ENCODE results near the gene ERCC6L2.

The ERCC6L2 gene

DNA sequence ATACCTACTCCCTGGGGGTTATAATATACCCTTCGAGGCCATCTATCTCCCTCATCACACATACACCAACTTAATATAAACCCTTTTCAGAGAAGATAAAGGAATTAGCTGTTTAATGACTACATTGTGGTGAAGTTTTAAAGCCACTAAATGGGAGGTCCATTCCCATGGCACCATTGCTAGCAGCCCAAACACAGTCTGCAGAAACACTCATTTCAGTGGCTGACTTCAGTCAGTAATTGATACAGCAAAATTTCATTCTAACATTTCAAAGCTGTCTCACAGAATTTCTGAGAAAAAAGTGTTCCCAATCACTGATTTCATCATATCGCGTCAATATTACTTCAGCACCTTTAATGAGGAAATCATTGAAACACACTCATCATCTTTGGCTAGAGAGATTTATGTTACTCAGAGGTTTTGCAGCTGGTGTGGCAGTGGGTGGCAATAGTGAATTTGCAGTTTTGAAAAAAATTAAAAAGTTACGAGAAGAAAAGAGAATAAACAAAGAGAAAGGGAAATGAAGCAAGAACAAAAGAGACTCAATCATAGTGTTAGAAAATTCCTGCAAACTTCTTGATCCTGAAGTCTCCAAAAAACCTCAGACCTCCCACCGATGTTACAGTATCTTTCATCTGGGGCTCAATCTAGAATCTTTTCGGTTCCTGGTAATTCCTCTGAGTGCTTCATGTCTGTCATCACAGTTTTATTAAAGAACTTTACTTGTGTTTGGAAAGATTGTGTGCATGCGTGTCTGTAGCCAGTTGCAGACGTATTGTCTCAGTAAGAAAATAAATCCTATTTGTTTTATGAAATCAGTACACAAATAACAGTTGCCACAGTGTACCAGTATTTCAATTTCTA is 105.0 kb downstream of the ERCC6L2 start:
- no peak for DNase-seq (ENCODE audit: low read depth in 3 of 3)

DNA sequence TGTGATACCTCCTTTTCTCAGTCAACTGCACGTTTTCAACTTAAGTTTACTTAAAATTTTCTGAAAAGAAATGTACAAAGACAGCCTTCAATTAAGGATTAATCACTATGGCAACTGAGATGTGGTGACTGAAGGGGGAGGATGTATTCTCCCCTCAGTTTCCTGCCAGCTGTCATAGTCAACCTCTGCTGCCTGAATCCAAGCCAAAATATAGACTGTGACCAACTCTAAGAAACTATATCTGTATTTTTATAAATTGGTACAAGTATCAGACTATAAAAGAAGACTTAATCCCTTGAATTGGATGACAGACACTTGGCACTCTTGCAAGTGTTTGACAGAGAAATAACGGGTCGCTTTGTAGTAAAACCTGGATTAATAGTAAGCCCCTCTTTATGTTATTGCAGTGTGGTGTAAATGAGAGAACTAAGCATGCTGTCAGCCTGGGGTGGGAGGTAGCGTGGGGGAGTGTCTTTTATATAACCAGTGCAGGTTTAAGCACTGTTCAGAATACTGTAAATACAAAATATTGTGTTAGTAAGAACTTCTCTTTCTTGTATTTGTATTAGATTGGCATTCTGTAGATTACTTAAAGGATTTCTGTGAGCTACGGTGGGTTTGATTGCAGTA is 106.4 kb downstream of the ERCC6L2 start:
- no peak for DNase-seq (ENCODE audit: low read depth in 3 of 3)

DNA sequence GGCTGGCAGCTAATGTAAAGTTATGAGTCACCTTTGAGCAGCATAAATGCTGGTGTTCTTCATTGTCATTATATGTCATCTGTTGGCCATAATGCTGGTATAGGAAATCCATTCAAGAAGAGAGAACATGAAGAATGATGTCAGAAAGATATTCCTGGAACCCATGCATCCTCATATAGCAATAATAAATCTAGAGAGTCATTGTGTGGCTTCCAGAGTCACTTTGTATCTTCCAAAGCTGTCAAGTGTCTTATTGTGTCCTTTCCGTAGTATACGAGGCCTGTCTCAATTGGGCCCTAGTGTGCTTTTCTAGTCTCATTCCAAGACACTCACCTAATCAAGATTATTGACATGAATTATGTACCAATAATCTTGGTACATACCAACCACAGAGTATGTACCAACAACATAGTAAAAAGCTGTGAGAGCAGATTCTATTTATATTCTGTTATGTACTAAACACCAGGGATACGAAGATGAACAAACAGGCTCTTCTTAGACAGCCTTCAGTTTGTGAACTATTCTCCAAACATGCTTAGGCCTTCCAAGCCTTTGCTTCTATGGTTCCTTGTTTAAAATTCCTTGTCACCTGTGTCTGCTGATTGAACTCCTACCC is 110.1 kb downstream of the ERCC6L2 start:
- no peak for DNase-seq (ENCODE audit: low read depth in 3 of 3)

DNA sequence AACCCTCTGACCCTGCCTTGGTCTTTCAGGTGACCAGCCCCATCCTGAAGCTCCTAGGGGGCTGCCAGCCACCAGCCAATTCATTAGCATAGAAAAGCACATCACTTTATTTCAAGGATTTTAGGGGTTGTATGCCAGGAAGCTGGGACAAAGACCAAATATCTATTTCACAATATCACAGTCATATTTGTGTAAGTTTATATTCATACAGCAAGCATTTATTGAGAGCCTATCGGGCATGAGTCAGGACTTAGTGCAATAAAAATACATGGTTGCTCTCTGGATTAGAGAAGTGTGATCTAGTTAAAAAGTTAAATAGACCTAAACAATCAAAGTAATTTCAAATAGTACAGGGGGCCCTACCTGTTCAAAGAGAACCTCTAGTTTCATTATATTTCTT is 113.8 kb downstream of the ERCC6L2 start:
- DNase-seq (ENCODE audit: low read depth in 3 of 3), result no peak

DNA sequence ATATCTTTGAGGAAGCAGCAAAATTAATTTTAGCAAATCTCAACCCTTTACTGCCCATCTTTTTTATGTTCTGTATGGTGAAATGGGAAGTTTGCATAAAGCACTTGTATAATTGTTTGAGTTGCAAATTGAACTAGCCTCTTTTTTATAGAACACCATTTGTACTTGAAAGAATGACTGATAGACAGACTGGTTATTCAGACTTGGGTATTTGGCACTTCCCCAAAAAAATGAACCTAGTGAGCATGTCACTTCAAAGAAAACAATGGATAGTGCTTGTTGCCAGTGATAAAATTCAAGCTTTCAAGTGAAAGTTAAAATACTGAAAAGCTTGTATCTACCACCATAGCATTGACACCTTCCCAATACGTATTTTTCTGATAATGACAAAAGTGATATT is 115.8 kb downstream of the ERCC6L2 start:
- DNase-seq (ENCODE audit: low read depth in 3 of 3), result no peak

DNA sequence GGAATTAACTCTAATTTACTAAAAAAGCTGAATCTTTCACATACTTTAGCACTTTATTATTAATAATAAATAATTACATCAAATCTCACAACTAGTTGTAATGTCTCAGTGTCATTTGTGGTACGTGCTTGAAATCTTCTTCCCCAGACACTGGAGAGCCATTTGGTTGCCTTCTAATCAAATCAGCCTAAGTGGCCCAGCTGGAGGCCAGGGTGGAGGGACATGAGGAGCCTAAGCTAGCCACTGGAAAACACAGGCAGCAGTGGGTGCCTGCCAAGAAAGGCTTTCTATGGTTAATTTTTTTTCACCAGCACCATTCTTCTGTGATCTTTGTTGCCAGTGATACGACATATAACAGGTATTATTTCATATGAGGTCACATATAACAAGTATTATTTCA is 117.0 kb downstream of the ERCC6L2 start:
- DNase-seq (ENCODE audit: low read depth in 3 of 3), result no peak

DNA sequence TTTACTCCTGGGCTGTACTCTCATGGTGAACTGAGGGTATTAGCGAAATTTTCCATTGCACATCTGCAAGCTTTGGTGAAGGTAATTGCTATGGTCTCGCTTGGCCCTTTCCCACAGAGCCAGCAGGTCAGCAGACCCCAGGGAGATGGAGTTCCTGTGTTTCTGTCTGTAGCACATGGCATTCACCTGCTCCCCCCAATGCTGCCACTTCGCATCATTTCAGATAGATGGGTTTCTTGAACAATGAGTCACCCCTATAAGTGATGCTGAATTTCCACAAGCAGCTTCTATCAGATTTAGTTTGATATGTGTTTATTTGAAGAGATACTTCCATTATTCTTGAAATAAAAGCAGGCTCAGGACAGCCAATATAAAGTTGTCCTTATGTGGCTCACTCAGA is 117.8 kb downstream of the ERCC6L2 start:
- DNase-seq (ENCODE audit: low read depth in 3 of 3), result no peak

DNA sequence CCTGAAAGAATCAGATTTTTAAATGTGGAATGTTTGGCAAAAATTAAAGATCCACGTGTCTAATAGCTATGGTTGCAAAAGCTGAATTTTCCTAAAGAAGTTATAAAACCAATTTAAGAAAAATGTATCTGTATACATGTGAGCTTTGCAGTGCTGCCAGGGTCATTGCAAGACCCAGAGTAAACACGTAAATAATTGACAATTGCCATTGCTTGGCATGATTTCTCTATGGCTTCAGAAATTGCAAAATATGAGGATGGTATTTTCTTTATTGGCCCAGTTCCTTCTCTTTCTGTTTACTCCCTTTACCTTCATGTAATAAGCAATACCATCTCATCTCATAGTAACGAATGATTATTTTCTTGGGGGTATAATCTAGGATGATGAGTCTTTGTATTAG is 123.9 kb downstream of the ERCC6L2 start:
- DNase-seq (ENCODE audit: low read depth in 3 of 3), result no peak

DNA sequence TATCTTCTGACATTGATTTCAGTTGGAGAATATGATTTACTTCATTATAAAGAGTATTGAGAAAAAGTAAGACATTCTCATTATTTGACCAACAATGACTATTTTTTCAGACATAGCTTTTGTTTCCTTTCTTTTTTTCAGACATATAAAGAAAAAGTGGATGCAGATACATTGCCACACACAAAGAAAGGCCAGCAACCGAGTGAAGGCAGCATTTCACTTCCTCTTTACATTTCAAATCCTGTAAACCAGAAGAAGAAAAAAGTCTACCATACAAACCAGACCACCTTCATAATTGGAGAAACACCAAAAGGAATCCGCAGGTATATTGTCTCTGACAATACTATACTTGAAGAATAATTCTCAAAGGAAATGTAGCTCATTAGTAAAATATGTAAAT is 128.9 kb downstream of the ERCC6L2 start:
- DNase-seq (ENCODE audit: low read depth in 3 of 3), result no peak

DNA sequence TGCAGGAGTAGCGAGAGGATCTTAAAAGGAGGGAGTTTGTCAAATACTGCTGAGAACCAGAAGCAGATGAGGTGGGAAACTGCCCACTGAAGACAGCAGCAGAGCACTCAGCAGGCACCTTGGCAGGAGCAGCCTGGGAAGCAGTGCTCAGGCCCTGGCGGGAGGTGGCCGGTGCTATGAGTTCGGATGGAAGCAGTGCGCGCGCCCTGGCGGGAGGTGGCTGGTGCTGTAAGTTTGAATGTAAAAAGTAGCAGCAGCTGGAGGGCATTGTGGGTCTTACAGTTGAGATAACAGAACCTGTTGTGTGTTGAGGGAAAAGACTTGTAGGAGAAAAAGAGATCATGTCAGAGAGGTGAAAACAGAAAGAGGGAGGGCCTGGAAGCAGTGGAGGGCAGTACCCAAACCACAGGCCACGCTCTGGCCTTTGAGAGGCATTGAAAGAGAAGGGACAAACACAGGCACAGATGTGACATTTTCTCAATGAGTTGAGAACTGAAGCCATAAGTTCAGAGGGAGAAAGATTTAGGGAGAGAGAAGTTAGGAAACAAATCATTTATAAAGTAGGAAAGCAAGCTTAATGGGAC is 130.9 kb downstream of the ERCC6L2 start:
- no peak for DNase-seq (ENCODE audit: low read depth in 3 of 3)

DNA sequence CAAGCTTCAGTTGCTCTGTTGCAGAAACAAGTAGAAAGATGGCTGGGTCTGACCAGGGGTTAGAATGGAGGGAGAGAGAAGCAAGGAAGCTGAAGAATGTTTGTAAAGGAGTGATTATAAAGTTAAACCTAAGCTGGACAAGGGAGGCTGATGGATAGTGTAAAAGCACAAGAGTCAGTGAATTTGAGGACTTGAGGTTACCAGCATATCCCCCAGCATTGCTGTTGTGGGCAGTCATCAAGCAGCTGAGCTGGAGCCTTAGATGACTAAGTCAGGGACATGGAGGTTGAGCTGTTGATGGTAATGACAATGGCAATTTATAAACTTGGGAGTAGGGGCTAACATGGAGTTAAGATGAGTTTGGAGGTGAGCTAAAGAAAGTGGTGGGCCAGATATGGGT is 131.5 kb downstream of the ERCC6L2 start:
- DNase-seq (ENCODE audit: low read depth in 3 of 3), result no peak

DNA sequence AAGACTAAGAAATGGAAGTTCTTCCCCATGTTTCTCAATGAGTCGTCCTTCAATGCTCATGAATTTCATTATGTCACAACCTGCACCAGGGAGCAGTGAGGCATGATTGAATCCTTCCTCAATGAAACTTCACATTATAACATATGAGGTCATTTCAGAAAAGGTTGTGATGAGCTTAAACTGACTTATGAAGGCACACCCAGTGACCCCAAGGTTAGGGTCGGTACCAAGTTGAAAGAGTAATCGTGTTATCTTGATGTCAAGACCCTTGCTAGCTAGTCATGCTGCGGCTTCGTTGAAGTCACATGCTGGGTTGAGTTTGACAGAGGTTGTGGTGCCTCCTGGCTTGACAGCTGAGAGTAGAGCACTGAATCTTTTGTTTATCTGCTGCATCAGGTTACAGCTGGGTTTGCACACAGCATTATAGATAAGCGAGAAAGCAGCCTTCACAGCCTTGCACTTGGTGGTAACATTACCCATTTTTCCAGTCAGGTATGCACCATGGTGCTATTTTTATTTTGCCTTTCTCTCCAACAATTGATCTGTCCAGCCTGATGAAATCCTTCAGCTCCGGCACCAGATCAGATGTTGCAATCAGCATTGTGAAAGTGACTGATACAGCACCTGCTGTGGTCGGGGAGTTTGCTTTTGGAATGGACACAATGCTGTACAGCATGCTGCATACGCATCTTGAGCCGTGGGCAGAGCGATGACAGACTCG is 133.2 kb downstream of the ERCC6L2 start:
- DNase-seq (ENCODE audit: low read depth in 3 of 3), result no peak

DNA sequence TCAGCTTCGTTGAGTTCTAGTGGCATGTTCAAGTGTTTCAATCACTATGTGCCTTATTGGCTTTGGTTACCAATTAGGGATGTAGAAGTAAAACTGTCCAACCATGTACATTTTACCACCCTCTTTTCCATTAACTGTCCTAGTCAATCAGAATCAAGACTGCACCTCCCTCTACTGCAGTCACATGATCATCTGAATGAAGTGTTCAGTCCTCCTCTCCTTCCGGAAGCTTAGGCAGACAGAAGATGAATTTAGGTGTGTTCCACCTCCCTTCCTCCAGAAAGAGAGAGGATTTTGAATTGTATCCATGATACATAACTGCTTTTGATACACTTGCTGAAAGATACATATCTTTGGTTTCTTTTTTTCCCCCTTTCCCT is 133.7 kb downstream of the ERCC6L2 start:
- DNase-seq (ENCODE audit: low read depth in 3 of 3), result no peak

DNA sequence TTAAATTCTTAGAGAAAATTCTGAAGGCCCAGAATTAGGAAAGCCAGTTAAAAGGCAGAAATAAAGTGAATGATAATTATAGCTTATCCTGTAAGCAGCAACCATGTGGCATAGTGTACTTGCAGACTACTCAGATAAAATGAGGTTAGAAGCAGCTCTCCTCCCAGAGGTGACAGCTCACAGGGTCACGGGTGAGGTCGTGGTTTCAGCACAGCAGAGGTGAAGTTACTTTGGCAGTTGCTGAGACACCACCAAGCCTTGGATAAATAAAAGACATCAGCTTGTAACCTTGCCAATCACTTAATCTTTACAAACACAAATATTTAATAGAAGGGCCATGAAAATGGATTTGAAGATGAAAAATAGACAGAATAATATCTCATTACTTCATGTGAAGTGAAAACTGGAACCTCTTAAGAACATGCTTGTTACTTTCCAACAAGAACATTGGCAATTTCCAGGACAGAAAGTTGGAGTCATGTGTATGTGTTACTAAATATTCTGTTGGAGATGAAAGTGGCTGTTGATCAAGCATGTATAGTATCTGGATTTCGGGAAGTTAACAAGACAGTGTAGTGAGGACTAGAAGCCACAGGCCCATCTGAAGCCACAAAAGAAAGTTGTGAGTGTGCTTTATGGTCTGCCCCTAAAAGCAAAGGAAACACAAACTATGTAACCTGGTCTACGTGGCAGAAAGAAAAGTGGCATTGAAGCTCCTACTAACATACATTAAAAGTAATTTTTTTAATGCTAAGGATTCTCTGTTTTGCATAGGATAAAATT is 134.4 kb downstream of the ERCC6L2 start:
- no peak for DNase-seq (ENCODE audit: low read depth in 3 of 3)

DNA sequence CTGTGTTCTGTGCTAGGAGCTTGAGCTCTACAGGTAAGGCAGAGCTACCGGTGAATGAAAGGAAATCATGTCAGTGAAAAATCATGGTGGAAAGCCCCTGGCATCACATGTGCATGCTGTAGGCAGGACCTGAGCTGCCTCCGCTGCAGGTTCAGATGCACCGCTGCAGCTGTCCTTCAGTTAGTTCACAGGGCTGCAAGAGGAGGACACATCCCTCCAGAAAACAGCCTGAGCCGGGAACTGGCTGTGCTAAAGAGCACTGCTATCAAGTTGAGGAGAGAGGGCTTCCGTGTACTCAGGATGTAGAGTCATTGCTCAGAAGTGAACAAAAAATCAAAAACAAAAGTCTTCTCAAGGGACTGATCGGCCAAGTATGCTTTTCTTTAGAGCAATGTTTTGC is 138.6 kb downstream of the ERCC6L2 start:
- peak in 1 of 3 experiments; percentile 40 for DNase-seq (ENCODE audit: low read depth in 3 of 3)

DNA sequence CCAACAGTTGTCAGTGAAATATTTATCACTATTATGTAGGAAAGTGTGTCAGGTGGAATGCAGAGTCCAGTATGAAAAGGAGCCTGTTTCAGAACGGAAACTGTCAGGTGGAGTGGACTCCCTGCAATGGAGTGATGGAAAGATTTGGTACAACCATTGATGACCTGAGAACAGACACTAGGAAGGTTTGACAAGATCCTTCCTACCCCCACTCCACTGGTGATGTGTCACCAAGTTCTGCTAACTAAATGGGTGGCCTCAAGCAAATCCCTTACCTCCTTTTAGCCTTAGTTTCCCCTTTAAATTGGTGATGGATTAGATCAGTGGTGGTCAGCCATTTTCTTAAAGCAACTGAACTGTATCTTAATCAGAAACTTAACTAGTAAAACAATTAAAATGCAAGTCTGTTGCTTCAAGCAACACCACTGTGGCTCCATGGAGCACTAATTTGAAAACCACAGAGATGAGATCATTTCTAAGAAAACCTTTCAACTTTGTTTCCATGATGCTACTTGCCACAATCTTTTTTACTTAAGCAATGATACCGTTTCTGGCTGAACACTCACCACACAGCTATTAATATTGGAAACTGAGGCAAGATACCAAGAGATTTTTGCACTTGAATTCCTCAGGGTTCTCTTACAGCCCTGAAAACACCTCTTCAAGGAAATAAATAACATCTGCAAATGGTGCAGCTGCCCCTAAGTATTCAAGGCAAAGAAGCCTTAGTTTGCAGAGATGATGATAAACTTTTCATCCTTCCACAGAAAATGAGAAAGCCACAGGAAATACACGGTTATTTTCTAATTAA is 140.6 kb downstream of the ERCC6L2 start:
- DNase-seq (ENCODE audit: low read depth in 3 of 3), result no peak

Data from stimulated activated CD4-positive, alpha-beta T cell treated with anti-CD3 and anti-CD28 coated beads, TNF-alpha, amount 100 ng/mL, for 4 hours (primary cell).